H9 (cell line): Measurements from ENCODE around the gene NFAM1. TPM values are rescaled to one million over a fixed set of nuclear protein-coding genes. Genes with fewer than 3 reads are reported as not detected.

Source experiments
- DNase-seq: peaks from one replicate; pipeline ENCODE4 v3.0.0-alpha.2; 2017
- H2AFZ ChIP-seq: one replicate; pipeline ENCODE4 v1.6.1; 2013; ENCODE audit warnings: mild to moderate bottlenecking, low read length, control low read depth, moderate library complexity
- H2AK5ac ChIP-seq: 2 replicates; pipeline ENCODE4 v1.6.1; 2013; ENCODE audit warnings: low read length, control low read depth, mixed read lengths; ENCODE audit not compliant: insufficient read length
- H2BK120ac ChIP-seq: one replicate; pipeline ENCODE4 v1.6.1; 2013; ENCODE audit warnings: low read depth, mild to moderate bottlenecking, low read length, control low read depth, inconsistent platforms; ENCODE audit not compliant: poor library complexity, severe bottlenecking
- H2BK12ac ChIP-seq: 2 replicates; pipeline ENCODE4 v1.6.1; 2013; ENCODE audit warnings: low read length, control low read depth, mixed read lengths, low read depth; ENCODE audit not compliant: insufficient read length
- H2BK15ac ChIP-seq: 2 replicates; pipeline ENCODE4 v1.6.1; 2013; ENCODE audit warnings: low read depth, low read length, control low read depth
- H2BK20ac ChIP-seq: one replicate; pipeline ENCODE4 v1.6.1; 2013; ENCODE audit warnings: low read depth, mild to moderate bottlenecking, low read length, control low read depth, inconsistent platforms; ENCODE audit not compliant: poor library complexity, severe bottlenecking
- H2BK5ac ChIP-seq: 2 replicates; pipeline ENCODE4 v1.6.1; 2013; ENCODE audit warnings: low read length, control low read depth, mixed read lengths; ENCODE audit not compliant: insufficient read length
- H3K14ac ChIP-seq: 2 replicates; pipeline ENCODE4 v1.6.1; 2013; ENCODE audit warnings: low read length, control low read depth; ENCODE audit not compliant: insufficient read depth
- H3K18ac ChIP-seq: 2 replicates; pipeline ENCODE4 v1.6.1; 2013; ENCODE audit warnings: low read depth, mild to moderate bottlenecking, mixed read lengths, low read length, control low read depth; ENCODE audit not compliant: insufficient read length
- H3K23ac ChIP-seq: 2 replicates; pipeline ENCODE4 v1.6.1; 2013; ENCODE audit warnings: low read length, control low read depth, mixed read lengths, low read depth; ENCODE audit not compliant: insufficient read length
- H3K23me2 ChIP-seq: 2 replicates; pipeline ENCODE4 v1.6.1; 2013; ENCODE audit warnings: low read depth, mild to moderate bottlenecking, mixed read lengths, low read length, control low read depth; ENCODE audit not compliant: insufficient read length, poor library complexity, severe bottlenecking
- H3K27ac ChIP-seq: 2 replicates; pipeline ENCODE4 v1.5.1; 2013; ENCODE audit warnings: low read length, control low read depth, mixed read lengths, low read depth; ENCODE audit not compliant: insufficient read length
- H3K27me3 ChIP-seq: 2 replicates; pipeline ENCODE4 v1.6.1; 2013; ENCODE audit warnings: low read length, control low read depth, inconsistent platforms; ENCODE audit not compliant: insufficient read depth
- H3K4ac ChIP-seq: 2 replicates; pipeline ENCODE4 v1.6.1; 2013; ENCODE audit warnings: low read depth, mild to moderate bottlenecking, control low read depth, inconsistent platforms, low read length, moderate library complexity
- H3K4me1 ChIP-seq: 2 replicates; pipeline ENCODE4 v1.6.1; 2013; ENCODE audit warnings: low read length, control low read depth, inconsistent platforms; ENCODE audit not compliant: insufficient read depth
- H3K4me2 ChIP-seq: 2 replicates; pipeline ENCODE4 v1.6.1; 2013; ENCODE audit warnings: low read length, control low read depth, mixed read lengths; ENCODE audit not compliant: insufficient read length, insufficient read depth
- H3K56ac ChIP-seq: 2 replicates; pipeline ENCODE4 v1.6.1; 2013; ENCODE audit warnings: low read depth, mild to moderate bottlenecking, mixed read lengths, low read length, control low read depth; ENCODE audit not compliant: insufficient read length
- H3K79me1 ChIP-seq: 2 replicates; pipeline ENCODE4 v1.6.1; 2013; ENCODE audit warnings: low read depth, mild to moderate bottlenecking, moderate library complexity, low read length, control low read depth, inconsistent platforms; ENCODE audit not compliant: insufficient read depth, poor library complexity, severe bottlenecking
- H3K79me2 ChIP-seq: 2 replicates; pipeline ENCODE4 v1.6.1; 2013; ENCODE audit warnings: low read length, control low read depth, inconsistent platforms; ENCODE audit not compliant: insufficient read depth
- H3K9ac ChIP-seq: 2 replicates; pipeline ENCODE4 v1.6.1; 2013; ENCODE audit warnings: low read length, control low read depth, mixed read lengths; ENCODE audit not compliant: insufficient read length; ENCODE audit errors: extremely low read depth
- H3K9me3 ChIP-seq: one replicate; pipeline ENCODE4 v1.6.1; 2013; ENCODE audit warnings: low read depth, low read length, inconsistent platforms; ENCODE audit not compliant: control insufficient read depth
- H3T11ph ChIP-seq: one replicate; pipeline ENCODE4 v1.6.1; 2013; ENCODE audit warnings: mild to moderate bottlenecking, low read length, control low read depth, inconsistent platforms
- H4K20me1 ChIP-seq: one replicate; pipeline ENCODE4 v1.6.1; 2013; ENCODE audit not compliant: control insufficient read depth, insufficient read length, insufficient read depth
- H4K5ac ChIP-seq: 2 replicates; pipeline ENCODE4 v1.6.1; 2013; ENCODE audit warnings: low read depth, mild to moderate bottlenecking, mixed read lengths, low read length, control low read depth; ENCODE audit not compliant: insufficient read length
- H4K8ac ChIP-seq: replicated peaks from 2 replicates; pipeline ENCODE4 v1.6.1; 2013; ENCODE audit warnings: low read length, control low read depth, mixed read lengths, low read depth; ENCODE audit not compliant: insufficient read length
- H4K91ac ChIP-seq: 2 replicates; pipeline ENCODE4 v1.6.1; 2013; ENCODE audit warnings: low read depth, mild to moderate bottlenecking, moderate library complexity, mixed read lengths, low read length, control low read depth; ENCODE audit not compliant: insufficient read length
- H3K27ac Mint-ChIP-seq, 3 experiments: 2 replicates in 2 of 3; 3 replicates in 1 of 3; pipeline ENCODE4 v1.8.0; 2020 to 2021; ENCODE audit warnings: mixed read lengths in 3 of 3, mild to moderate bottlenecking in 1 of 3, moderate library complexity in 1 of 3
- H3K27me3 Mint-ChIP-seq: 2 replicates; pipeline ENCODE4 v1.8.0; 2021; ENCODE audit warnings: low read depth, mild to moderate bottlenecking, moderate library complexity, mixed read lengths
- H3K36me3 Mint-ChIP-seq, 3 experiments: 2 replicates in 2 of 3; 3 replicates in 1 of 3; pipeline ENCODE4 v1.8.0; 2020 to 2021; ENCODE audit warnings: low read depth in 3 of 3, mixed read lengths in 3 of 3; ENCODE audit not compliant: insufficient read depth in 1 of 3
- H3K4me1 Mint-ChIP-seq, 2 experiments: 2 replicates each; pipeline ENCODE4 v1.8.0; 2020; ENCODE audit warnings: mixed read lengths in 2 of 2
- H3K4me3 Mint-ChIP-seq, 2 experiments: 2 replicates in 1 of 2; 3 replicates in 1 of 2; pipeline ENCODE4 v1.8.0; 2020 to 2021; ENCODE audit warnings: mild to moderate bottlenecking in 2 of 2, mixed read lengths in 2 of 2, moderate library complexity in 1 of 2
- H3K9me3 Mint-ChIP-seq, 2 experiments: 2 replicates in 1 of 2; 3 replicates in 1 of 2; pipeline ENCODE4 v1.8.0; 2020; ENCODE audit warnings: mild to moderate bottlenecking in 2 of 2, mixed read lengths in 2 of 2, moderate library complexity in 1 of 2
- WGBS: extraction: QIAGEN DNeasy Blood & Tissue Kit; methylation state at CpG from one replicate; pipeline ENCODE4 v1.1.7; 2013; ENCODE audit warnings: missing lambda C conversion rate, low lambda C conversion rate, mixed read lengths; ENCODE audit not compliant: insufficient read length; ENCODE audit errors: extremely low coverage; 5-methylcytosine and 5-hydroxymethylcytosine counted together
- total RNA-seq: library from RNA; stranded (reverse); gene quantifications from 2 replicates; pipeline ENCODE4 v1.2.1, GENCODE V29; 2021
- TF ChIP-seq, protein P1 (sequence below): fragments of 200-600 bp; sonication (generic); conservative IDR thresholded peaks from 3 replicates; pipeline ENCODE4 v1.8.0; 2021; ENCODE audit warnings: antibody characterized with exemption, mild to moderate bottlenecking

Gene NFAM1
- total RNA-seq, 1 experiment from 2014 or later, result 0.68 TPM

DNA sequence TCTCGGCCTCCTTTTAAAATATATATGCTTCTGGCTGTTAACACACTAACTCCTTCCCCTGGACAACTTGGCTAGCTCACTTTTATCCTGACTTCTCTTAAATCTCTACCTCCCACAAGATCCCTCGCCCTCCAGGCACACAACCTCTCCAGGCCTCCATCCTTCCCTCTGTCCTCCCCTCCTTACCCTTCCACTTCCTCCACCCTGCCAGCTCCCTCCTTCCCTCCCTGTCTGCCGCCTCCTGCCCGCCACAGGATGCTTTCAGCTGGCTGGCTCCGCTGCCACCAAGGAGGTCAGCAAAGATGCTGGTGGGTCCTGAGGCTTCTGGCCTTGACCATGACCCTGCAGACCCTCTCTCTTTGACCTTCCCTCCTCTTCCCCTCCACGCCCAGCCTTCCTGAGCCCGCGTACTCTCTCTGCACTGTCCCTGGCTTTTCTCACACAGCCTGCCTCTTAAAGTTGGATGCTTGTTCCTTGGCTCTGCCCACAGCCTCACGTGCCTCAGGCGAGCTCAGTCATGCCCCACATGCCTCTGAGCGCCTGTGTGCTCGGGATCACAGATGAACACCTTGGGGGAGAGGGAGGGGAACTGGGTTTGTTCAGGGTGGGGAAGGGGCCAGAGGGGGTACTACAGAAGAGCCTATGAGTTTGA is 6.7 kb downstream of the NFAM1 start:
- no peak overlapping the region for H2BK120ac ChIP-seq
- H4K20me1 ChIP-seq, result no peaks in the 10 kb centered on the region
- H3K56ac ChIP-seq, result no peak overlapping the region
- no peak overlapping the region for H3K23ac ChIP-seq
- H3K4me2 ChIP-seq, result no peak overlapping the region
- no peak overlapping the region for H3K14ac ChIP-seq
- peak; percentile 21 for DNase-seq
- Mint-ChIP-seq H3K4me3 (peak overlapping the region in 1 of 2 experiments; percentile 49; a peak in 2 of 5 replicates), H3K9me3 (no peaks in the 10 kb centered on the region; a peak in 1 of 5 replicates), H3K36me3 (no peaks in the 10 kb centered on the region), H3K27ac (peak overlapping the region in 2 of 3 experiments; percentile 3 to 34; a peak in 3 of 7 replicates), H3K27me3 (peaks cover 44% of the 10 kb centered on the region), H3K4me1 (peaks cover 16 to 44% of the 10 kb centered on the region in 2 experiments)
- H2BK15ac ChIP-seq, result no peak overlapping the region
- H3K79me2 ChIP-seq, result no peaks in the 10 kb centered on the region
- no peak overlapping the region for H2AFZ ChIP-seq
- H3K27me3 ChIP-seq, result no peaks in the 10 kb centered on the region
- no peak overlapping the region for H2AK5ac ChIP-seq
- H4K5ac ChIP-seq, result no peak overlapping the region
- H3K79me1 ChIP-seq, result no peaks in the 10 kb centered on the region
- TF ChIP-seq, protein P1, sequence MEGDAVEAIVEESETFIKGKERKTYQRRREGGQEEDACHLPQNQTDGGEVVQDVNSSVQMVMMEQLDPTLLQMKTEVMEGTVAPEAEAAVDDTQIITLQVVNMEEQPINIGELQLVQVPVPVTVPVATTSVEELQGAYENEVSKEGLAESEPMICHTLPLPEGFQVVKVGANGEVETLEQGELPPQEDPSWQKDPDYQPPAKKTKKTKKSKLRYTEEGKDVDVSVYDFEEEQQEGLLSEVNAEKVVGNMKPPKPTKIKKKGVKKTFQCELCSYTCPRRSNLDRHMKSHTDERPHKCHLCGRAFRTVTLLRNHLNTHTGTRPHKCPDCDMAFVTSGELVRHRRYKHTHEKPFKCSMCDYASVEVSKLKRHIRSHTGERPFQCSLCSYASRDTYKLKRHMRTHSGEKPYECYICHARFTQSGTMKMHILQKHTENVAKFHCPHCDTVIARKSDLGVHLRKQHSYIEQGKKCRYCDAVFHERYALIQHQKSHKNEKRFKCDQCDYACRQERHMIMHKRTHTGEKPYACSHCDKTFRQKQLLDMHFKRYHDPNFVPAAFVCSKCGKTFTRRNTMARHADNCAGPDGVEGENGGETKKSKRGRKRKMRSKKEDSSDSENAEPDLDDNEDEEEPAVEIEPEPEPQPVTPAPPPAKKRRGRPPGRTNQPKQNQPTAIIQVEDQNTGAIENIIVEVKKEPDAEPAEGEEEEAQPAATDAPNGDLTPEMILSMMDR, result no peak
- H3K18ac ChIP-seq, result no peak overlapping the region
- H3K9ac ChIP-seq, result no peak overlapping the region
- H2BK5ac ChIP-seq, result no peak overlapping the region
- no peak overlapping the region for H3K4ac ChIP-seq
- no peak overlapping the region for H4K91ac ChIP-seq
- no peak overlapping the region for H4K8ac ChIP-seq
- no CpG with 5 or more reads among the region's 12 CpGs for WGBS
- H3K27ac ChIP-seq, result no peak overlapping the region
- peaks cover 3% of the 10 kb centered on the region; the same call in 1 of the 2 replicates for H3K4me1 ChIP-seq
- H3T11ph ChIP-seq, result no peak overlapping the region
- H3K9me3 ChIP-seq, result no peaks in the 10 kb centered on the region
- H3K23me2 ChIP-seq, result no peaks in the 10 kb centered on the region
- H2BK20ac ChIP-seq, result no peak overlapping the region
- no peak overlapping the region for H2BK12ac ChIP-seq
